ENCODE results near the gene TACC3. TPM values are rescaled to one million over a fixed set of nuclear protein-coding genes. Genes with fewer than 3 reads are reported as not detected.

Gene TACC3
- total RNA-seq, 4 donors from 2014 or later, result 19.1 to 138 (median 28.0) TPM

GRCh38 chr4:1723131-1723801, 1.9 kb downstream of the TACC3 start:
- Histone ChIP-seq H3K9me3 (no peaks in the 10 kb centered on the region), H3K27me3 (no peaks in the 10 kb centered on the region), H3K4me3 (peak overlapping the region in 2 of 4 donors; percentile 24 to 30), H3K27ac (peak overlapping the region; percentile 70 to 98 (median 89)), H3K36me3 (peaks cover 0 to 4% (median 0%) of the 10 kb centered on the region in 3 donors), H3K4me1 (peaks cover 3 to 59% (median 49%) of the 10 kb centered on the region in 4 donors)
- no peak for TF ChIP-seq CTCF (IDR thresholded peaks at IDR 0.05)
- no peak for TF ChIP-seq POLR2A (IDR thresholded peaks at IDR 0.05)
- DNase-seq, result peak; percentile 40 to 86 (median 80)

- Histone ChIP-seq H3K4me1 (peaks cover 3 to 49% (median 38%) of the 10 kb centered on the region in 4 donors), H3K36me3 (peaks cover 0 to under 1% (median 0%) of the 10 kb centered on the region in 3 donors), H3K27me3 (no peaks in the 10 kb centered on the region), H3K4me3 (no peak overlapping the region), H3K27ac (peak overlapping the region in 1 of 4 donors; percentile 36), H3K9me3 (no peaks in the 10 kb centered on the region)
- no peak for TF ChIP-seq CTCF (IDR thresholded peaks at IDR 0.05)
- DNase-seq, result no peak
These were observed 4.2 kb downstream of the TACC3 start for GRCh38 chr4:1725521-1725920.

DNA sequence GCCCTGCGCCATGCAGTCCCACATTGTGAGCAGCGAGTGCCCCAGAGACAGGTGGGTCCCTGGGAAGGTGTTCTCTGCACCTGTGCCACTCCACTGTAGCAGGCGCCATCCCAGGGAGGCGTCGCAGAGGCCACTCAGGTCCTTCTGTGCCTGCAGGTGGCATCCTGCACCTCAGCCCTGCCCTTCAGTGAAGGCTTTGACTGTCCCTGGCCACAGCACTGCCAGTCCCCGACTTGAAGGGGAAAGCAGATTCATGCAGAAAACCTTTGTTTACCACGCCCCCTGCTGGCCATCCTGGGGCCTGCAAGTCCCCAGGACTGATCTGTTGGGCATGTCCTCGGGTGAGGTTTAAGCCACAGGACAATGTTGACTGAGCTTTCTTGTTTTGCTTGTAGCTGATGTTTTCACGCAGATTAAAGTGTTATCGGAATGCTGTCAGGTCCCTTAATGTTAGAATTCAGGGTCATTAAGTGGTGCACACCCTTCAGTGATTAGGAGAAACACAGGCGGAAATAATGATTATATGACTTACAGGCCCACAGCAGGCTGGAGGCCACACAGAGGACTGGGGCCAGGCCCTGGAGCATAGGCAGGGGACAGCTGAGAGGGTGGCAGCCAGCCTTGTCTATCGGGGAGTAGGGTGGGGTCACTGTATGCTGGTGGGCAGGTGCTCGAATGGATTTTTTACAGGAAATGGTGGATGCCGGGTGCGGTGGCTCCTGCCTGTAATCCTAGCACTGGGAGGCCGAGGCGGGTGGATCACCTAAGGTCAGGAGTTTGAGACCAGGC, 5.0 kb downstream of the TACC3 start:
- TF ChIP-seq CTCF (IDR thresholded peaks at IDR 0.05), result peak; percentile 94 to 98 (median 96)
- TF ChIP-seq POLR2A (IDR thresholded peaks at IDR 0.05), result no peak
- Histone ChIP-seq H3K4me1 (peaks cover 3 to 49% (median 37%) of the 10 kb centered on the region in 4 donors), H3K9me3 (no peaks in the 10 kb centered on the region), H3K36me3 (peaks cover 0 to 8% (median 0%) of the 10 kb centered on the region in 3 donors), H3K27me3 (no peaks in the 10 kb centered on the region), H3K27ac (peak overlapping the region in 3 of 4 donors; percentile 36 to 67 (median 55)), H3K4me3 (no peak overlapping the region)
- DNase-seq, result peak; percentile 92 to 97 (median 93)

GRCh38 chr4:1727117-1728031, 6.1 kb downstream of the TACC3 start:
- peaks cover 3 to 39% (median 28%) of the 10 kb centered on the region in 4 donors for H3K4me1 ChIP-seq
- H3K27me3 ChIP-seq, result no peaks in the 10 kb centered on the region
- no peak for TF ChIP-seq POLR2A (IDR thresholded peaks at IDR 0.05)
- no peak for TF ChIP-seq CTCF (IDR thresholded peaks at IDR 0.05)
- H3K9me3 ChIP-seq, result no peaks in the 10 kb centered on the region
- peak overlapping the region; percentile 6 to 67 (median 32) for H3K27ac ChIP-seq
- DNase-seq, result peak in 2 of 3 donors; percentile 81 to 85
- H3K4me3 ChIP-seq, result peak overlapping the region in 2 of 4 donors; percentile 11 to 24
- H3K36me3 ChIP-seq, result peaks cover 0 to 8% (median 0%) of the 10 kb centered on the region in 3 donors

Measured in Peyer's patch (tissue), 4 donors.